PC-9 (cell line): ENCODE results near the gene KLHL25. TPM values are rescaled to one million over a fixed set of nuclear protein-coding genes. Genes with fewer than 3 reads are reported as not detected.
A peak's percentile ranks its signal among the peaks of the same experiment; 100 is the strongest.
"Not testable (repeated sequence)": the region's sequence is repeated elsewhere in the genome, so short reads cannot be mapped to it uniquely, and the experiment has no call there.

ENCODE experiments used
- BruUV-seq: library from RNA; stranded (reverse); fragments of 400-500 nt; replicated peaks from 2 replicates; lab custom pipeline; 2021; lab: Mats Ljungman, UMichigan
- CTCF ChIA-PET: fragments of 300-600 bp; sonication (Branson Sonifier 250); formaldehyde crosslinking; loops from one replicate; lab custom pipeline; 2022; ENCODE audit warnings: antibody characterized with exemption; lab: Charles Lee
- POLR2A ChIA-PET: fragments of 300-600 bp; sonication (Branson Sonifier 250); formaldehyde crosslinking; loops from one replicate; lab custom pipeline; 2022; ENCODE audit warnings: antibody characterized with exemption; ENCODE audit not compliant: unreplicated experiment; lab: Charles Lee
- DNase-seq, 2 experiments: peaks; one replicate each; pipeline versions ENCODE4 v3.0.0 to v3.0.0-alpha.2; 2015 to 2022; ENCODE audit warnings: mixed read lengths in 1 of 2
- H2AFZ ChIP-seq: fragments of 200-600 bp; sonication (generic); 2 replicates; pipeline ENCODE4 v1.8.1; 2017; ENCODE audit warnings: antibody characterized with exemption
- H3F3A ChIP-seq: fragments of 200-600 bp; sonication (generic); 2 replicates; pipeline ENCODE4 v1.8.1; 2017; ENCODE audit warnings: antibody characterized with exemption, mild to moderate bottlenecking, low read depth; ENCODE audit not compliant: insufficient read depth
- H3K27ac ChIP-seq: fragments of 200-600 bp; sonication (generic); 2 replicates; pipeline ENCODE4 v1.6.1; 2016; ENCODE audit warnings: mixed run types
- H3K27me3 ChIP-seq: fragments of 200-600 bp; sonication (generic); 2 replicates; pipeline ENCODE4 v1.6.1; 2016; ENCODE audit warnings: low read depth, mixed run types; ENCODE audit not compliant: insufficient read depth
- H3K36me3 ChIP-seq: fragments of 200-600 bp; sonication (generic); 2 replicates; pipeline ENCODE4 v1.6.1; 2016; ENCODE audit warnings: low read depth, mixed run types
- H3K4me1 ChIP-seq: fragments of 200-600 bp; sonication (generic); replicated peaks from 2 replicates; pipeline ENCODE4 v1.6.1; 2016; ENCODE audit warnings: mixed run types; ENCODE audit not compliant: insufficient read depth
- H3K4me2 ChIP-seq: fragments of 200-600 bp; sonication (generic); 2 replicates; pipeline ENCODE4 v1.6.1; 2017; ENCODE audit warnings: mixed run types
- H3K4me3 ChIP-seq: fragments of 200-600 bp; sonication (generic); 2 replicates; pipeline ENCODE4 v1.6.1; 2016; ENCODE audit warnings: mixed run types
- H3K79me2 ChIP-seq: fragments of 200-600 bp; sonication (generic); 2 replicates; pipeline ENCODE4 v1.6.1; 2017; ENCODE audit warnings: low read depth, mixed run types
- H3K9me2 ChIP-seq: fragments of 200-600 bp; sonication (generic); 2 replicates; pipeline ENCODE4 v1.8.1; 2017; ENCODE audit warnings: mild to moderate bottlenecking; ENCODE audit not compliant: insufficient read depth
- H3K9me3 ChIP-seq: fragments of 200-600 bp; sonication (generic); 2 replicates; pipeline ENCODE4 v1.8.1; 2016; ENCODE audit warnings: low read depth; ENCODE audit not compliant: insufficient read depth
- H4K20me1 ChIP-seq: fragments of 200-600 bp; sonication (generic); 2 replicates; pipeline ENCODE4 v1.8.1; 2017; ENCODE audit not compliant: insufficient read depth
- CTCF ChIP-seq: fragments of 200-600 bp; sonication (generic); conservative IDR thresholded peaks from 2 replicates; pipeline ENCODE4 v1.6.1; 2017; ENCODE audit warnings: mixed run types, antibody characterized with exemption, mild to moderate bottlenecking, moderate library complexity
- EZH2 ChIP-seq: fragments of 200-600 bp; sonication (generic); IDR thresholded peaks from 2 replicates; pipeline ENCODE4 v1.8.0; 2017; ENCODE audit warnings: antibody characterized with exemption, low read depth
- intact Hi-C: fragments of 100-400 bp; cut with micrococcal nuclease; formaldehyde crosslinking; loops from one replicate; pipeline ENCODE4 v1.10.0; 2022; ENCODE audit not compliant: unreplicated experiment
- total RNA-seq: library from RNA; stranded (reverse); gene quantifications from 2 replicates; pipeline ENCODE4 v1.2.3, GENCODE V29; 2021

KLHL25 gene
- total RNA-seq, 1 experiment from 2014 or later: 5.3 TPM

DNA sequence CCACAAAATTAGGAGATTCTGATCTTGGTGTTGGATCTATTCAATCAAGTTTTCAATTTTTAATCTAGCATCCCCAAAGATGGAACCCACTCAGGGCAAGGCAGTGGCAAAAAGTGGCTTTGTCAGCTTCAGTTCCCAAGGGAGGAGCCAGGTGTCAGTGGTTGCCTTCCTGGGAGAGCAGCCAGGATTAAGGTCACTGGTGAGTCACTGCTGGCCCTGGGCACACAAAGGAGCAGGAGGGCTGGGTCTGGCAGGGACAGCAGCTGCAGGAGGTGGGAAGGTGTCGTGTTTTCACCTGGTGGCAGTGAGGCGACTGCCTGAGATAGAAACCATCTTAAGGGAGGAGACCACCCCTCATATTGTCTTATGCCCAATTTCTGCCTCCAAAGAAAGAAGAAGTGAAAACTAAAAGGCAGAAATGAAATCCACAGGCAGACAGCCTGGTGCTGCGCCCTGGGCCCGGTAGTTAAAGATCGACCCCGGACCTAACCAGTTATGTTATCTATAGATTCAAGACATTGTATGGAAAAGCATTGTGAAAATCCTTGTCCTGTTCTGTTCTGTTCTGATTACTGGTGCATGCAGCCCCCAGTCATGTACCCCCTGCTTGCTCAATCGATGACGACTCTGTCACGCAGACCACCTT lies 5.9 kb upstream of the KLHL25 start:
- no peaks in the 10 kb centered on the region for H3K9me2 ChIP-seq
- ChIA-PET POLR2A (interaction anchor here (0.6 kb wide), 1 partner anchor 254 kb away, joined by 3 read pairs; no protein-coding TSS in a partner anchor), CTCF (interaction anchor here (0.6 to 1.7 kb wide), 5 partner anchors 25 to 48 kb away, joined by 3 to 5 read pairs (median 4); no protein-coding TSS in a partner anchor)
- H3K4me2 ChIP-seq: peak overlapping the region; percentile 41
- TF ChIP-seq EZH2 (no peak), CTCF (peak; percentile 58; the same call in 1 of the 2 replicates)
- intact Hi-C loops: loop anchor here (2.0 kb wide), 1 partner anchor 30 kb away; no protein-coding TSS in a partner anchor
- BruUV-seq: no TSS peak
- peaks cover 13% of the 10 kb centered on the region for H3K4me1 ChIP-seq
- peak; percentile 81 to 83 for DNase-seq
- no peaks in the 10 kb centered on the region for H3F3A ChIP-seq
- H4K20me1 ChIP-seq: no peaks in the 10 kb centered on the region
- no peaks in the 10 kb centered on the region for H3K36me3 ChIP-seq
- H3K9me3 ChIP-seq: no peaks in the 10 kb centered on the region
- H3K4me3 ChIP-seq: no peak overlapping the region
- no peaks in the 10 kb centered on the region for H3K79me2 ChIP-seq
- H3K27me3 ChIP-seq: no peaks in the 10 kb centered on the region
- no peak overlapping the region for H2AFZ ChIP-seq
- H3K27ac ChIP-seq: no peak overlapping the region

DNA sequence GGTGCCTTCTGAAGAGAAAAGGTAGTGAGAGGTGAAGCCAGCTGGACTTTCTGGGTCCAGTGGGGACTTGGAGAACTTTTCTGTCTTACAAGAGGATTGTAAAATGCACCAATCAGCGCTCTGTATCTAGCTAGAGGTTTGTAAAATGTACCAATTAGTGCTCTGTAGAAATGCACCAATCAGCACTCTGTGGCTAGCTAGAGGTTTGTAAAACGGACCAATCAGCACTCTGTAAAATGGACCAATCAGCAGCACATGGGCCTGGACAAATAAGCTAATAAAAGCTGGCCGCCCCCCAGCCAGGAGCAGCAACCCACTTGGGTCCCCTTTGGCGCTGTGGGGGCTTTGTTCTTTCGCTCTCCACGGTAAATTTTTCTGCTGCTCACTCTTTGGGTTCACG lies 1.6 kb upstream of the KLHL25 start:
- H3K79me2 ChIP-seq: peaks cover 27% of the 10 kb centered on the region
- BruUV-seq, H3K4me3 ChIP-seq, H3K27ac ChIP-seq, POLR2A ChIA-PET, H3K9me3 ChIP-seq, DNase-seq, H2AFZ ChIP-seq, H4K20me1 ChIP-seq, H3F3A ChIP-seq, H3K36me3 ChIP-seq, CTCF ChIA-PET, H3K9me2 ChIP-seq, H3K27me3 ChIP-seq, intact Hi-C loops, H3K4me2 ChIP-seq: not testable (repeated sequence)
- H3K4me1 ChIP-seq: peaks cover 30% of the 10 kb centered on the region

GRCh38 chr15:85795337-85796305 lies 896 bp upstream of the KLHL25 start:
- no peaks in the 10 kb centered on the region for H3K27me3 ChIP-seq
- H4K20me1 ChIP-seq: no peaks in the 10 kb centered on the region
- DNase-seq: no peak
- peak overlapping the region; percentile 85 for H2AFZ ChIP-seq
- peak overlapping the region; percentile 92 for H3K4me2 ChIP-seq
- no peaks in the 10 kb centered on the region for H3K9me3 ChIP-seq
- H3F3A ChIP-seq: no peaks in the 10 kb centered on the region
- POLR2A ChIA-PET: no interaction called here
- CTCF ChIA-PET: no interaction called here
- H3K27ac ChIP-seq: no peak overlapping the region
- peaks cover 27% of the 10 kb centered on the region for H3K79me2 ChIP-seq
- H3K36me3 ChIP-seq: no peaks in the 10 kb centered on the region
- no peak for TF ChIP-seq CTCF
- no peak for TF ChIP-seq EZH2
- peak overlapping the region; percentile 87; the same call in 1 of the 2 replicates for H3K4me3 ChIP-seq
- peaks cover 25% of the 10 kb centered on the region for H3K4me1 ChIP-seq
- no peaks in the 10 kb centered on the region for H3K9me2 ChIP-seq
- BruUV-seq: no TSS peak
- intact Hi-C loops: no loop called here
